ENCODE measurements around the gene SPATA17.

- TF ChIP-seq CTCF (conservative IDR thresholded peaks at IDR 0.05; ENCODE audit: low read depth, low read length) (no peak), EZH2 (IDR thresholded peaks at IDR 0.05; ENCODE audit: borderline replicate concordance, low read depth, low read length, poor library complexity, severe bottlenecking) (no peak)
These were observed 266.0 kb downstream of the SPATA17 start for GRCh38 chr1:217897100-217897499.

Data from A673 (cell line).